OCI-LY7 (cell line): Measurements from ENCODE around the gene PLPP4. TPM values are rescaled to one million over a fixed set of nuclear protein-coding genes. Genes with fewer than 3 reads are reported as not detected.

Source experiments
- BruUV-seq: library from RNA; stranded (reverse); fragments of 400-500 nt; replicated peaks from 2 replicates; lab custom pipeline; 2021; lab: Mats Ljungman, UMichigan
- CTCF ChIA-PET: fragments of 300-600 bp; sonication (Branson Sonifier 250); formaldehyde crosslinking; loops from one replicate; lab custom pipeline; 2022; ENCODE audit warnings: antibody characterized with exemption; ENCODE audit not compliant: unreplicated experiment; lab: Charles Lee
- POLR2A ChIA-PET: fragments of 300-600 bp; sonication (Branson Sonifier 250); formaldehyde crosslinking; loops from one replicate; lab custom pipeline; 2022; ENCODE audit warnings: antibody characterized with exemption; lab: Charles Lee
- DNase-seq: peaks from one replicate; pipeline ENCODE4 v3.0.0-alpha.2; 2015; ENCODE audit warnings: low spot score
- H2AFZ ChIP-seq: fragments of 200-600 bp; sonication (generic), shearing (Covaris generic); 2 replicates; pipeline ENCODE4 v1.6.1; 2014; ENCODE audit warnings: mild to moderate bottlenecking, antibody characterized with exemption, low read length, moderate library complexity
- H3K27ac ChIP-seq: fragments of 200-600 bp; sonication (generic); 2 replicates; pipeline ENCODE4 v1.5.1; 2014; ENCODE audit warnings: mixed run types, low read depth, mild to moderate bottlenecking, moderate library complexity, low read length, inconsistent platforms; ENCODE audit not compliant: poor library complexity, severe bottlenecking
- H3K36me3 ChIP-seq: fragments of 200-600 bp; sonication (generic); 2 replicates; pipeline ENCODE4 v1.6.1; 2014; ENCODE audit warnings: mild to moderate bottlenecking, antibody characterized with exemption, low read length, moderate library complexity, mixed read lengths; ENCODE audit not compliant: insufficient read depth
- H3K4me1 ChIP-seq: fragments of 200-600 bp; sonication (generic); 2 replicates; pipeline ENCODE4 v1.5.1; 2014; ENCODE audit warnings: mild to moderate bottlenecking, low read length; ENCODE audit not compliant: insufficient read depth, poor library complexity, severe bottlenecking
- H3K4me2 ChIP-seq: fragments of 200-600 bp; sonication (generic); 2 replicates; pipeline ENCODE4 v1.6.1; 2014; ENCODE audit warnings: mild to moderate bottlenecking, low read length
- H3K4me3 ChIP-seq: fragments of 200-600 bp; sonication (generic); 2 replicates; pipeline ENCODE4 v1.5.1; 2014; ENCODE audit warnings: mild to moderate bottlenecking, low read depth, low read length; ENCODE audit not compliant: poor library complexity, severe bottlenecking
- H3K79me2 ChIP-seq: fragments of 200-600 bp; sonication (generic); 2 replicates; pipeline ENCODE4 v1.6.1; 2016; ENCODE audit warnings: low read depth, mild to moderate bottlenecking, low read length, moderate library complexity, mixed read lengths; ENCODE audit not compliant: insufficient read depth
- H3K9me2 ChIP-seq: fragments of 200-600 bp; sonication (generic); 2 replicates; pipeline ENCODE4 v1.6.1; 2016; ENCODE audit warnings: mild to moderate bottlenecking, low read length, mixed read lengths; ENCODE audit not compliant: insufficient read depth
- H3K9me3 ChIP-seq: fragments of 200-600 bp; sonication (generic); 2 replicates; pipeline ENCODE4 v1.6.1; 2014; ENCODE audit warnings: mild to moderate bottlenecking, mixed run types, low read length, mixed read lengths
- H4K20me1 ChIP-seq: fragments of 200-600 bp; sonication (generic); 2 replicates; pipeline ENCODE4 v1.6.1; 2014; ENCODE audit warnings: mild to moderate bottlenecking, antibody characterized with exemption, low read length, moderate library complexity, mixed read lengths; ENCODE audit not compliant: insufficient read depth
- EZH2phosphoT487 ChIP-seq: fragments of 200-600 bp; sonication (generic); IDR thresholded peaks from 2 replicates; pipeline ENCODE4 v1.6.1; 2018; ENCODE audit warnings: low read depth, borderline replicate concordance, mild to moderate bottlenecking, mixed run types, antibody characterized with exemption, low read length, moderate library complexity, mixed read lengths
- intact Hi-C: fragments of 100-400 bp; cut with micrococcal nuclease; formaldehyde crosslinking; loops from one replicate; pipeline ENCODE4 v1.10.0; 2022; ENCODE audit not compliant: unreplicated experiment
- total RNA-seq, 2 experiments: library from RNA; depleted of rRNA in 1 of 2; stranded (reverse); fragments of >200 nt in 1 of 2; shearing (Covaris generic) in 1 of 2; gene quantifications; 2 replicates each; pipeline ENCODE4 v1.2.3, GENCODE V29; 2014 to 2022
- TF ChIP-seq, protein P1 (sequence below): fragments of 200-600 bp; sonication (generic); conservative IDR thresholded peaks from 2 replicates; pipeline ENCODE4 v1.5.1; 2014; ENCODE audit warnings: mild to moderate bottlenecking, antibody characterized with exemption, low read length, moderate library complexity, mixed read lengths

Gene PLPP4
- total RNA-seq, 2 experiments from 2014 or later, result not detected

DNA sequence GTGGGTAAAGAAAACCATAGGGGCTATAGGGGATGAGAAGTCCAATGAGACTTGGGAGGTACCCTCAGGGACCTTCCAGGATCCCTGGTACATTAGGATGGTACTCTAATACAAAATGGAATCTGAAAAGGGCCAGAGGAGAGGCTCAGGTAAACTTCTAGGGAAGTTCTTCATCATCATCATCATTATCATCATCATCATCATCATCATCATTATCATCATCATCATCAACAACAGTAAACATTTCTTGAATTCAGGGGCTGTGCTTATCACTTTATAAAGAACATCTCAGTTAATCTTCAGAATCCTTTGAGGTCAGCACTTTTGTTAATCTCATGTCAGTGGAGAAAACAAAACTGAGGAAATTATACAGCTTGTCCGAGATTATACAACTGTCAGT lies 50.1 kb downstream of the PLPP4 start:
- POLR2A ChIA-PET, result no interaction called here
- BruUV-seq, result no TSS peak
- Histone ChIP-seq H3K79me2 (no peaks in the 10 kb centered on the region), H4K20me1 (no peaks in the 10 kb centered on the region), H3K4me2 (no peak overlapping the region), H3K9me2 (no peaks in the 10 kb centered on the region), H2AFZ (no peak overlapping the region), H3K27ac (no peak overlapping the region), H3K4me3 (no peak overlapping the region), H3K9me3 (no peaks in the 10 kb centered on the region), H3K36me3 (no peaks in the 10 kb centered on the region), H3K4me1 (no peaks in the 10 kb centered on the region)
- no peak for DNase-seq
- no peak for TF ChIP-seq EZH2phosphoT487
- TF ChIP-seq, protein P1, sequence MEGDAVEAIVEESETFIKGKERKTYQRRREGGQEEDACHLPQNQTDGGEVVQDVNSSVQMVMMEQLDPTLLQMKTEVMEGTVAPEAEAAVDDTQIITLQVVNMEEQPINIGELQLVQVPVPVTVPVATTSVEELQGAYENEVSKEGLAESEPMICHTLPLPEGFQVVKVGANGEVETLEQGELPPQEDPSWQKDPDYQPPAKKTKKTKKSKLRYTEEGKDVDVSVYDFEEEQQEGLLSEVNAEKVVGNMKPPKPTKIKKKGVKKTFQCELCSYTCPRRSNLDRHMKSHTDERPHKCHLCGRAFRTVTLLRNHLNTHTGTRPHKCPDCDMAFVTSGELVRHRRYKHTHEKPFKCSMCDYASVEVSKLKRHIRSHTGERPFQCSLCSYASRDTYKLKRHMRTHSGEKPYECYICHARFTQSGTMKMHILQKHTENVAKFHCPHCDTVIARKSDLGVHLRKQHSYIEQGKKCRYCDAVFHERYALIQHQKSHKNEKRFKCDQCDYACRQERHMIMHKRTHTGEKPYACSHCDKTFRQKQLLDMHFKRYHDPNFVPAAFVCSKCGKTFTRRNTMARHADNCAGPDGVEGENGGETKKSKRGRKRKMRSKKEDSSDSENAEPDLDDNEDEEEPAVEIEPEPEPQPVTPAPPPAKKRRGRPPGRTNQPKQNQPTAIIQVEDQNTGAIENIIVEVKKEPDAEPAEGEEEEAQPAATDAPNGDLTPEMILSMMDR, result no peak
- CTCF ChIA-PET, result no interaction called here
- intact Hi-C loops, result no loop called here

- DNase-seq, result no peak
- H3K79me2 ChIP-seq, result no peaks in the 10 kb centered on the region
- H4K20me1 ChIP-seq, result no peaks in the 10 kb centered on the region
- no peaks in the 10 kb centered on the region for H3K4me1 ChIP-seq
- no peaks in the 10 kb centered on the region for H3K9me2 ChIP-seq
- no peak overlapping the region for H2AFZ ChIP-seq
- no peak overlapping the region for H3K4me3 ChIP-seq
- ChIA-PET POLR2A (no interaction called here), CTCF (no interaction called here)
- H3K36me3 ChIP-seq, result no peaks in the 10 kb centered on the region
- TF ChIP-seq EZH2phosphoT487, result no peak
- TF ChIP-seq, protein P1, result no peak
- no TSS peak for BruUV-seq
- H3K27ac ChIP-seq, result no peak overlapping the region
- H3K4me2 ChIP-seq, result no peak overlapping the region
- intact Hi-C loops, result no loop called here
- H3K9me3 ChIP-seq, result no peaks in the 10 kb centered on the region
These were observed 50.6 kb downstream of the PLPP4 start for GRCh38 chr10:120507651-120508050.

DNA sequence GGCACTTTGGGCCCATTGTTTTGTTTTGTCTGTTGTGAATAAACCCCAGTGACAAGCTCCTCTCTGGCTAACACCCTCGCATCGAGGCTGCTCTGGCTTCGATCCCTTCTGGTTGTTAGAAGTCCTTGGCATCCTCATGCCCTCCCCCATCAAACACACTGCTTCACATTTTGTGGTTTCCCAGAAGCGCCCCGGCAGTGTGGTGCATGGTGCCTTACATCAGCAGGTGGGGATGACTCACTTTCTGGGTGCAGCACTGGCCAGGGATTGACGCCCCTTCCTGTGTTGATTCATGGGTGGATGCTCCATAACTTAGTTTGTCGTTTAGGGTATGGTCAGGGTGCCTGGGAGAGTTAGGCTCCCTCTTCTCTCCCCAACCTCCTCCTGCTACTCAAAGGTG lies 51.4 kb downstream of the PLPP4 start:
- no peaks in the 10 kb centered on the region for H3K9me3 ChIP-seq
- H4K20me1 ChIP-seq, result no peaks in the 10 kb centered on the region
- H3K36me3 ChIP-seq, result no peaks in the 10 kb centered on the region
- intact Hi-C loops, result no loop called here
- H3K4me3 ChIP-seq, result no peak overlapping the region
- TF ChIP-seq, protein P1, result no peak
- TF ChIP-seq EZH2phosphoT487, result no peak
- ChIA-PET CTCF (no interaction called here), POLR2A (no interaction called here)
- H3K4me2 ChIP-seq, result no peak overlapping the region
- no peak overlapping the region for H3K27ac ChIP-seq
- BruUV-seq, result no TSS peak
- no peaks in the 10 kb centered on the region for H3K79me2 ChIP-seq
- no peak for DNase-seq
- H3K9me2 ChIP-seq, result no peaks in the 10 kb centered on the region
- H3K4me1 ChIP-seq, result no peaks in the 10 kb centered on the region
- no peak overlapping the region for H2AFZ ChIP-seq
